UCSD-AML1 (cell line): ENCODE results near the gene CDK14.

Experiments
- DNase-seq: peaks from one replicate; lab custom pipeline; 2025; ENCODE audit not compliant: unreplicated experiment; lab: John Stamatoyannopoulos, UW

The CDK14 gene

DNA sequence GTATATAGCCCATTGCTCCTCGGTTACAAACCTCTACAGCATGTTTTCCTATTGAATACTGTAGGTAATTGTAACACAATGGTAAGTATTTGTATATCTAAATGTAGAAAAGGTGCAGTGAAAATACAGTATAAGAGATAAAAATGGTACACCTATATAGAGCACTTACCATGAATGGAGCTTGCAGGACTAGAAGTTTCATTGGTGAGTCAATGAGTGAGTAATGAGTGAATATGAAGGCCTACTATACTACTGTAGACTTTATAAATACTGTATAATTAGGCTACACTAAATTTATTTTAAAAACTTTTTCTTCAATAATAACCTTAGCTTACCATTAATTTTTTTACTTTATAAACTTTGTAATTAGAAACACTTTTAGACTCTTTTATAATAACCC is 239.7 kb downstream of the CDK14 start:
- DNase-seq: no peak

DNA sequence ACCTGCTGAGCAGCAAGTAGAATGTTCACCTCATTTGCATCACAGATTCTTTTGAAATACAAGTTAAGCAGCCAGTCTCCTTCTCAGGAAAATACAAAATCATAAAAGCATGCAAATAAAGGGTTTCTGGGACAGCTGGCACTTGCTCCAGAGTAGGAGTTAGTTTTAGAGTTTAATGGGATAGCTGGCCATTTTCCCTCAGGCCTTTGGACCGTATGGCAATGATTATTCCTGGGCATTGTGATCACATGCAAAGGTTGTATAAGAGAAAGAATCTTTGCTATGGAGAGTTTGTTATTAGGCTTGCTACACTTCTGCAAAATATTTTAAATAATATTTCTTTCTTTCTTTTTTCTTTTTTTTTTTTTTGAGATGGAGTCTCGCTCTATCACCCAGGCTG is 240.8 kb downstream of the CDK14 start:
- DNase-seq: no peak

DNA sequence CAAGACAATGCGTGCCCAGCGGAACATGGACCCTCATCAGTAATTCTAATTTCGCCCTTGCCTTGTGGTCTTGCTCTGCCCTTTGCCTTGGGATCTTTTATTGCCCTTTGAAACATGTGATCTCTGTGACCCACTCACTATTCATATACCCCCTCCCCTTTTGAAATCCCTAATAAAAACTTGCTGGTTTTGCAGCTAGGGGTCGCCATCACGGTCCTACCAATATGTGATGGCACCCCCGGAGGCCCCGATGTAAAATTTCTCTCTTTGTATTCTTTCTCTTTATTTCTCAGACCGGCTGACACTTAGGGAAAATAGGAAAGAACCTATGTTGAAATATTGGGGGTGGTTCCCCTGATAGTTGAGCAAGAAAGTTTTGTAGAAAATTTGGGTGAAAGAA is 242.7 kb downstream of the CDK14 start:
- DNase-seq: no peak

DNA sequence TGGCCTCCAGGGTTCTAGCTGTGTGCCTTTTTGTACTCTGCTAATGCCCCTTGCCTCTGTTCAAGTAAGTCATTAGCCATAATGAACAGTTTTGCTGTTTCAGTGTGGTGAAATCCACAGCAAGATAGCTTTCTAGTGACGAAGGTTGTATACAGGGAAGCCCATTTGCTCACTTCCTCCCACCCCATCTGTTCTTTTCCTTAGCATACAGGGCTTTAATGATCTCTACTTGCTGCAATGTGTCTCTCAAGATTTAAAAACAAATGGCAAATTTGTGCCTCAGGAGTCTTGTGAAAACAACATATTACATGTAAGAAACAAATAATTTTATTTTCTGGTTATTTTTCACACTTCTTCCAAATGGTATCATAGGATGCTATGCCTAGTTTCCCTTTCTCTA is 243.2 kb downstream of the CDK14 start:
- no peak for DNase-seq

DNA sequence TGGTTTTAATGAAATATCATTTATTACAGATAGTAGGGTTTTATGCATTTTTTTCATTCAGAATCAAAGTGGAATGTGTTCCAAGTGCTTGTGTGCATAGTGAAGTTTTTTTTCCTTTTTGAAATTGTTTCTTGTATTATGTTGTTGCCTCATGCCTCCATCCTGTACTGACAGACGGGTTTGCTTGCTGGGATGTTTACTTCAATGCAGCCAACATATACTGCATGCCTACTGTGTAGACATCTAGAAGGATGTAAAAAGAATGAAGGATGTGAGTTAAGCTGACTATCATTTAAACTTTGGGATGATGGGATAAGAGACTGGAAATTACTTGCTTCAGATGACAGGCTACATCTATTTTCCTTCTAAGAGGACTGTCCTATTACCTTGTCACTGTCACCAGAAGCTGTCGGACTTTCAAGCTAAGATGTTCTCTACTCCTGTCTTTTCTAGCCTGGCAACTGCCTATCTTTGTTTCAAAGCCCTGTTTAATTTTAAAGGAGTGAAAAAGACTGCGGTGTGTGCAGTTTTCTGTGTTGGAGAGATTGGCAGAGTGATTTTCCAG is 243.7 kb downstream of the CDK14 start:
- no peak for DNase-seq

DNA sequence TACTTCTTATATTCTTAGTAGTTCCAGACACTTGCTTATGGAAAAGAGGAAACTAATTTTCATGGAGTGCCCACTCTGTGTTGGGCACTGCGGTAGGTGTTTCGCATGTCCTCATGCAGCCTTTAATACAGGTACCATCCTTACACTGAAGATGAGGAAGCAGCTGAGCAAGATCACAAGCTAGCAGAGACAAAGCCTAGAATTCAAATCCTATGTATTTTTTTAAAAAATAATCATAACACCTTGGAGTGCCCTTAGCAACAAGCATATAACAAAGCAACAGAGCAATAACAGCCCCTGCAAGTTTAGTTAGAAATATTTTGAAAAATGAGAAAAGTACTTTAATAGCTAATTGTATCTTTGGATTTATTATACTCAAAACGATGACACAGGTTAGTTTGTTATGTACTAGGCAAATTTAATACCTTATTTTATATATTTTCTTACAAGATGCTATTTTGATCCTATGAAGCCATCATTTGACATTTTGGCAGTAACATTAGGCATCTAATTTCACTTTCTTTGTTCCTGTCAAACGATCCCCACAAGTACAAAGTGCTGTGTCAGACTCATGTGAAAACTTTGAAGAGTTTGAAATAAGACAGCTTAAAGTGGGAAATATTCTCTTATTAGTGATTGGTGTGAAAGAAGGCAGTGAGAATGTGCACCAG is 245.8 kb downstream of the CDK14 start:
- no peak for DNase-seq

DNA sequence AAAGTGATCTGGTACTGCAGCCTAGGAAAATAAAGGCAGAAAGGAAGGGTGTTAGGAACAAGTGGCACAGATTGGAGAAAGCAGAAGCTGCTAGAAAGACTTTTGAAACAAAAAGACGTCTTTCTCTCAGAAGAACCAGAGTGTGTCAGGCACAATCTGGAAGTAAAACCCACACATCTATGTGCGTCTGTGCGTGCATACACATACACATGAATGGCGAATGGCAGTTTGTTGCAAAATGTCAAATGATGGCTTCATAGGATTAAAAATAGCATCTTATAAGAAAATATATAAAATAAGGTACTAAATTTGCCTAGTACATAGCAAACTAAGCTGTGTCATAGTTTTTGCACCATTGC is 246.3 kb downstream of the CDK14 start:
- no peak for DNase-seq

DNA sequence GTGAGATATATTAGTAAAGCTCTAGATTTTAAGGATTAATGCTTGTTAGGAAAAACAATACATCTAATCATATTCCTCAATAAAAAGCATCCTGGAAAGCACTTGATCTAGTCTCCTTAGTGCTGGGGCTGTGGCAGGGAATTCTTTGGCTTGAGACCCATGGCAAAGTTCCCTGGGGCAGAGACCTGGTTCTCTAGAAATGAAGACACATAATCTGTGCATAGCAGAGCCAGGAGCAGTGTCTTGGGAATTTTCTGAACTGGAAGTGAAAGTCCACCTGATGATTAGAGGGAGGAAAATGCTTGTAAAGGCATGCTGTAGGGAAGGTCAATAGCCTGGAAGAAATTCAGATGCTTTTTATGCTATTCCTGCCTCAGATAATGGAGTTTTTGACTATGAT is 247.4 kb downstream of the CDK14 start:
- DNase-seq: no peak

DNA sequence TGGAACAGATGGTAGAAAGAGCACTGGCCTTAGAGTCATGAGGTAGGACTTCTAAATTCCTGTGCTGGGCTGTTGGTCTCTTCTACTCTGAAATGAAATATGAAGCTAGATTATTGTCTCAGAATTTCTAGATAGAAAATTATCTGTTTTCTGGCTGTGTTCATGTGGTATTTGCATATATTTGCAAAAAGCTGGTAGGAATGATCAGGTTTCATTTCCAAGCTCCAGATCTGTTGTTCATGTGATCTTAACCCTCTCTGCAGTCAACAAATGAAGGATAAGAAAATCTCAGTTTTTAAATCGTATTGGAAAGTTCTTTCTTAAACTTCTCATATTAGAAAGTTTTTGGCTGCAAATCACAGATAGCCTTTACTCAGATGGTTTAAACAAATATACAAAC is 248.3 kb downstream of the CDK14 start:
- DNase-seq: no peak

DNA sequence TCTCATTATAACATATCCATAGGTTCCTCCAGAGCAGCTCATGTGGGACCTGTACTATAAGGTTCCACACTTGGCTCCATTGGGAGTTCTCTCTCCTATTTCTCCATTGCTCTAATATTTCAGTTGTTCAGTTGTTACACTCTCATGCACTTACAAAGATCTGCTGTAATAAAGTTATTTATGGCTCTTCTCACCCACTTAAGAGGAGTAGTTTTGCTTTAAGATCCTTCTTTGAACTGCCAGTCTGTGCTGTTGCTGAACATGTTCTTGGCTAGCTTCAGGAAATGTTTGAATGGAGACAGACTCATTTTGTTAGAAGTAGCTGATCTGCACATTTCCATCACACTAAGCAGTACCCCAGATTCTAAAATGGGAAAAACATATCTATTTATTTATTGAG is 250.1 kb downstream of the CDK14 start:
- DNase-seq: no peak

DNA sequence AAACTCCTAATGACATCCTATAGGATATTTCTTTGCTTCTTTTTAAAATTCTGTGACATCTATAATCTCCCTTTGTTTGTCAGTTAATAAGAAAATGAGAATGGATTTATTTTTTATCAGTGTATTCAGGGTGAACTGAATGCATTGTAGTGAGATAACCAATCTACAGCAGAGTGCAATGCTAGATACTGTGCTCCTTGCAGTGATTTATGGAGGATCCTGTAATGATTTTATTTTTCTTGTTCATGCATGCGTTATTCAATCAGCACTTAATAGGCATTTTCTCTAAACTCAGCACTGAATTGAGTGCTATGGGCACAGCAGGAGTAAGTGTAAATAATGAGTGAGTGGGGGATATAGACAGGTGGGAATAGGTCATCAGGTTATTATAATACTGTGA is 253.9 kb downstream of the CDK14 start:
- DNase-seq: no peak

DNA sequence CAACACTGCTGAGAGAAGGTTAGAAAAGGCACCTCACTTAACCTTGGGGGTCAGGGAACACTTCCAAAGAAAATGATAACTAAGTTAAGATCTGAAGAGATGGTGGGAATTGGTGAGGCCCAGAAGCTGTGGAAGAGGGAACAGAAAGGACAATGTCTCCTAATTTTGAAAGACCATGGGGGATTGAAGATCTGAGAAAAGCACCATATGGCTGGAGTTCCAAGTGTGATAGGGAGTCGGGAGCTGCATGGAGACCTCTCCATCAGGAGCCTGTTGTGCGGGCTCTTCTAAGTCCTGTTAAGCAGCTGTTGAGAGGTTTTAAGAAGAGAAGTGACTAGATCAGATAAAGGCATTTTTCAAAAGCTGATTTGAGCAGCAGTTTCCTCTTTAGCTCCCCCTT is 254.3 kb downstream of the CDK14 start:
- DNase-seq: no peak

DNA sequence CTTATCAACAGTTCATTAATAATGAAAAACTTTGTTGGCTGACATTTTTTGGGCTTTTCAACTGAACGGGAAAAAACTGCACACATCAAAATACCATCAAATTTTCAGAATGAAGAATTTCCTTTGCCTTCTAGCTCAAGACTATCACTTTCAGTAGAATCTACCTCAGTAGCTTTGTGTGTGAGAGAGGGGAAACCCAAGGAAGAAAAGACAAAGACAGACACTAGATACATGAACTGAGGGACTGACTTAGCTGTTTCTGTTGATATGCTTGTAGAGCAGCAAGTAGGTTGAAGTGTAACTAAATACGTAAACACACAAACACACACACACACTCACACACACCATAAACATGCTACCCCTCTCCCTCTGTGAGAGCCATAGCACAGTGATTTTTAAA is 257.1 kb downstream of the CDK14 start:
- DNase-seq: no peak

DNA sequence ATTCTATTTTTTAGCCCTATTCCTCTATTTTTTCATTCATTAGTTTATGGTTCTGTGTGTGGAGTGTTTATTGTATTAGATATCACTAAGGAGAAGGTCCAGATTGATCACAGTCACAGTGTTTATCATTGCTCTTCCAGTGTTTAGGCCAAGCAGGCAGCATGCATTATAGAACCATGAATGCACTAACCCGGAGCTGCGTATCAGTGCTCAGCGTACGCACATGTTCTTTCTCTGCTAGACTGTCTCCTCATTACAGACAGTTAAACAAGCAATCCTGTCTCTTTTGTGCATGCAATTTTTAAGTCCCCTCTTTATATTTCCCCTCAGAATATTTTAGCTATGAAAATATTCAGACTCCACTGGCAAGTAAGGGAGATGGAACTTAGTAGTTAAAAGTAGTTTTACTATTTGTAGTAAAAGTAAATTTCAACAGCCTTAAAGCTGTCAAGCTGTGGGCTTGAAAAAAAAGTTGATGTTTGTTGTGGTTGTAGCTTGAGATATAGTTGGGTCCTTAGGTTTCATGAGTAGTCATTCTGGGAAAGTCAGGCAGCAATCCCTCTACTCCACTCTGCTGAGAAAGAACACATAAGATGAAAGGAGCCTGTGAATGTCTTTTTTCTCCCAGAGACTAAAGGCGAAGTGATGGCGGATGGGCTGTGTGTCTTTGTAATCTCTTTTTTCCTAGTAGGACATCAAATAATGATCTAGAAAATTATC is 260.4 kb downstream of the CDK14 start:
- no peak for DNase-seq

DNA sequence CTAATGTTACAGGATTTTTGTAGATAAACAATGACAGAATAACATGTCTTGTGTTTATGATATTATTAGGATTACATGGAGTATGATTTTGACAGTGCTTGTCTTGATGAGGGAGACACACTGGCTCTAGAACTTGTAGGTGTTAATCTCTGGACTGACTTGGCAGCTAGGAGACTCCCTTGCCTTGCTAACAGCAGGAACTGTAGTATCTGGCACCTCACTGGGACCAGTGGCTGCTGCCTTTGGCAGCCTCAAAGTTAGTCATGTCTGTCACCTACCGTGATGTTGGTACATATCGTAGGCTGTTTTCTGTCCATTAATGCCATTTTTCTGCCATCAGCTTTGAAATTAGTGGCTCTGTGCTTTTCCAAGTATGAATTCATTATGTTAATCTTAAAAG is 261.5 kb downstream of the CDK14 start:
- no peak for DNase-seq

DNA sequence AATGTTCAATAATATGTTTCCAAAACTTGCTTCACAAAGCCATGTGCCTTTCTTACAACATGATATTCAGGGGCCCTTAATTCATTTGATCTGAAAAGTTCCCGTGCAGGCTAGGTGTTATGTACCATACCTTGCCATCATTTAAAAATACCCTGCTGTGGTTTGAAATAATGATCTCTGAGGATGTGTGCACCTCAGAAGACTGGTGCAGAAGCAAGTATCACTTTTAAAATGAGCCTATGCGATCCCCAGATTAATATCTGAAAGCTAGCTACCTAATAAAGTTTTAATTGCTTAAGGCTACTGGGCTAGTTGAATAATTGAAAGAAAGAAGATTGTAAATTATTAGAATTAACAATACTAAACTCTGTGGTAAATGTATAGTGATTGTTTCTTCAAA is 262.4 kb downstream of the CDK14 start:
- no peak for DNase-seq

DNA sequence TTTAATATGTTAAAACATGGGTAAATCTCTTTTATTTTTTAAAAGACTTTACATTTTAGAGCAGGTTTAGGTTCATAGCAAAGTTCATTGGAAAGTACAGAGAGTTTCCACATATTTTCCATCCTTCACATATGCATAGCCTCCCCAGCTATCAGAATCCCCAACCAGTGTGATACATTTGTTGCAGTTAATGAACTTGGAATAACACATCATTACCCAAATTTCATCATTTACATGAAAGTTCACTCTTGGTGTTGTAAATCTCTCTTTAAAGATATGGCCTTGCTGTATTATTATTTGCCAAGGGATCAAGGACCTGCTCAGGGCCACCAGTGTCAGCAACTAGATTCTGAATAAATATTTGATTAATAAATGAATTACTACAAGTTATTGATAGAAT is 263.4 kb downstream of the CDK14 start:
- no peak for DNase-seq

DNA sequence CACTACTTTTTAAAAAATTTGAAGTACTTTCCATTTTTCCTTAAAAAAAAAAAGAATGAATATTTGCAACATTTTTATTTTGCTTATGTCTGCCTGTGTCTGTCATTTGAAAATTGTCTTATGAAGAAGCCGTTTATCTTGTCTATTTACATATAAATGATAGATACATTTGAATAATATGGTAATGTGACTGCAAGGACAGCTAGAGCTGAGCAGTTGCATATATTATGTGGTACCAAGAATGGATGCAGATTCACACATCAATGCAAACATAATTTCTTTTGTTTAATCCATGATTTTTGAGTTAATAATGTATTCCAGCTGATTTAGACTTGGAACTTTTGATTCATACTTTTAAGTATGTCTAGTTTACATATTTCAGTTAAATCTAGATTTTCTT is 268.0 kb downstream of the CDK14 start:
- no peak for DNase-seq

DNA sequence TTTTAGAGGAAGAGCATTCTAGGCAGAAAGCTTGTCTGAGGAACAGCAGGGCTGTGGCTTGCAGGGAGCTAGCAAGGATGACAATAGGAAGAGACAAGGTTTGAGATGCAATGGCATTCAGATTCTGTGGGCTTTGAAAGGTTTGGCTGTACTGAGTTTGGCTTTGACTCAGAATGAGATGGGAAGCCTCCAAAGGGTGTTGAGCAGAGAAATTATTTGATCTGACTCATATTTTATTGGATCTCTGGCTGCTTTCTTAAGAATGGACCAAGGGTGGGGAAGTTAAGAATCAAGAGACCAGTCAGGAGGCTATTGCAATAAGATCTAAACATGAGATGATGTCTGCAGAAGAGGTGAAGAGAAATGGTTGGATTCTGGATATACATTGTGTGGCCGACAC is 273.2 kb downstream of the CDK14 start:
- no peak for DNase-seq

DNA sequence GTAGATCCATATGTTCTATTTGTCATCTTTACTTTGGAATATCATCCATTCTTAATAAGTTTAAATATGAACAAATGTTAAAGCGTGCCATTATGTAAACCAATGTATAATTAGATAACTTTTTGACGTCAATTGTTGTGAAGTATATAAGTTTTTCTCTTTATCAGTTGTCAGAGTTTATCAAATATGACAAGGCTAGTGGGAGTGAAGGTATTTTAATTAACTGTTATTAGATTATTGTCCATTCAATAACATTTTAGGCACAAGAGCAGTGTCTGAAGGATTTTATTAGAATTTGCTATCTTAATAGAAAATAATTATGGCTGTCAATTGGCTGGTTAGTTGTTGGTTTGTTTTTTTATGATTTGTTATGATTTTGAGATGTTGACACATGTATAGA is 280.6 kb downstream of the CDK14 start:
- no peak for DNase-seq

DNA sequence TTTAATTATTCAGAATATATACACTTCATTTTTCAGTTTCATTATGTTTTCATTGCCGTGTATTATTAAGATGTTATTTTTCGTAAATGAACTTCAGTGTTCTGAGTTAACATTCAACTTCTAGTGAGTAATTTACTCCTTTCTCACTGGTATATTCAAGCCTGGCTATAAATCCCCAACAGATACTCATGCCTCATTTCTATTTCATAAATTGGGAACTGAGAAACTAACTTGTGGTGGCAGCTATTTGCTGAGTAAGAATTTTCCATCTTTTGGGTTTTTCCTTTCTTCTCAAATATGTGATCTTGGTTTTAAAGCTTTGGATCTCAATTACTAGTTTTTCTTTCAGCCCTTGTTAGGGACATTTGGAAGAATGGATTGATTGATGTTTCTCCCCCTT is 281.1 kb downstream of the CDK14 start:
- DNase-seq: no peak

DNA sequence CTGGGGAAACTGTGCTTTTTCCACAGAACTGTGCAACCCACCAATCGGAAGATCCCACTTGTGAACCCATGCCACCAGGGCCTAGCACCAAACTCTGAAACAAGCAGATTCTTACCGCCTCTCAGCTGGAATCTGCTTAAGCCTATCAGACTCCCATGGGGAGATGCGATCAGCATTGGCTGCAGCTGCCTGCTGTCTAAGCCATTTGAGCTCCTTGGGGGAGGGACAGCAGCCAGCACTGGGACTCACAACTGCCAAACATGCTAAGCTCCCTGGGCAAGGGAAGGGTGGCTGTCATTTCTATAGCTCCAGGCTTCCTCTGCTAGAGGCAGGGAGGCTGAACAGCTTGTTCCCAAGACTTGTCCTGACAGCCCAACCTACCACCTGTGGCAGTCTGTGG is 283.8 kb downstream of the CDK14 start:
- no peak for DNase-seq

DNA sequence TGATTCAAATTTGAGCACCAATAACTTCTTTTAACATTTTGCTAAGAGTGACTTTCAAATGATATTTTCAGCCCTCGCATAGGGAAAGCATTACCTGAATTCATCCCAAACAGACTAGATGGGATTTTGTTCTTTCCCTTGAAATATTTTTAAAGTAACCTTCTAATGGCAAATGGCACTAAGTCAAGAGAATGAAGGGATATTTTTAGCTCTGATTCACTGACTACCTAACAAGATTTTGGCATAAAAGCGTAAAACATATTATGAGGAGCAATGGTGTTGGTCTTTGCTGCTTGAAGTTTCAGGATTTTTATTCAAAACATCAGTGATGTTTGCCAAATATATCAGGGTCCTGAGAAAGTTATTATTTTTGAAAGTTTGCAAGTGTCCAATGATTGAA is 290.3 kb downstream of the CDK14 start:
- DNase-seq: no peak
